HG02763 (cell line): ENCODE results near the gene CNR2.
"Not testable (repeated sequence)": the region's sequence is repeated elsewhere in the genome, so short reads cannot be mapped to it uniquely, and the experiment has no call there.

Source experiments
- ATAC-seq: cut with Tn5 transposase; IDR thresholded peaks from one replicate; pipeline ENCODE4 v1.9.1; 2021; ENCODE audit warnings: mild to moderate bottlenecking, moderate library complexity; ENCODE audit not compliant: unreplicated experiment

The CNR2 gene

GRCh38 chr1:23913212-23913880 is at the start of gene CNR2:
CNR2 (minus strand) TSS chr1:23913362; CDS start chr1:23875617, 37,745 bp downstream.
- no peak for ATAC-seq

- ATAC-seq = no peak
Observed at GRCh38 chr1:23960291-23961020, 47.3 kb upstream of the CNR2 start.

DNA sequence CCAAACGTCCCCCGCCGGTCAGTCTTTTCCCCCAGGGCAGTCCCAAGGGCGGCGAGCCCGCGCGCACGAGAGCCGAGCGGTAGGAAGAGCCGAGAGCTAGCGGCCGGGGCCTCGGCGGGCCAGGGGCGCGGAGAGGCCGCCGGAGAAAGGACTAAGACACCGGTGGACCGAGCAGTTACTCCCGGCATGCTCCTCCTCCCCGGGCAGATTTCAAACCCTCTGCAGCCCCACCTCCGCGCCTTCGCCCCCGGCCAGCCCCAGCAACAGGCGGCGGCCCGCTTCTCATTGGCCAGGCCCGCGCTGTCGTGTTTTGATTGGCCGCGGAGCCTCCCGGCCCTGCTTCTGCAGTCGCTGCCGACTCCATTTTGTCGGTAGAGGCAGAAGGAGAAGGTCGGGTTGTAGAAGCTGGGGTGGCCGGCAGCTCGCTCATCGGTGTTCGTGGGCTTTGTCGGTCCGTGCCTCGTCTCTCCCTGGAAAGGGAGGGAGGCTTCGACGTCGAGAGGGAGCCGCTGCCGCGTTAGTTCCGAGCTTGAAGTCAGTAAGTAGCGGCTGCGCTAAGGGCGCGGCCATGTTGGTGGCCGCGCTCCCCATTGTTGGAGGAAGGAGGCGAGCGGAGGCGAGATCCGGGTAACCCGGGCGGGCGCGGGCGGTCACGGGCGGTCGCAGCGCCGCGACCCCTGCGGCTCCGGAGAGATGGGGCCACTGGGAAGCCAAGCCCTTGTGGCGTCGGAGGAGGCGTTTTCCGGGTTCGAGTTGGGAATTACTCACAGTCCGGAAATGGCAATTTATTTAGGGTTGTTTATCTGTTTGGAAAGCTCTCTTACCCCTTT is 46.5 kb upstream of the CNR2 start, which contains the start of gene PNRC2:
Gene PNRC2, plus strand, starts transcription at position 368 of the 830 bp plus-strand sequence. CDS start 1,630 bp downstream, outside the sequence.
- ATAC-seq = peak; percentile 78

- peak; percentile 46 for ATAC-seq
Observed at GRCh38 chr1:23958810-23959460, 45.8 kb upstream of the CNR2 start.

DNA sequence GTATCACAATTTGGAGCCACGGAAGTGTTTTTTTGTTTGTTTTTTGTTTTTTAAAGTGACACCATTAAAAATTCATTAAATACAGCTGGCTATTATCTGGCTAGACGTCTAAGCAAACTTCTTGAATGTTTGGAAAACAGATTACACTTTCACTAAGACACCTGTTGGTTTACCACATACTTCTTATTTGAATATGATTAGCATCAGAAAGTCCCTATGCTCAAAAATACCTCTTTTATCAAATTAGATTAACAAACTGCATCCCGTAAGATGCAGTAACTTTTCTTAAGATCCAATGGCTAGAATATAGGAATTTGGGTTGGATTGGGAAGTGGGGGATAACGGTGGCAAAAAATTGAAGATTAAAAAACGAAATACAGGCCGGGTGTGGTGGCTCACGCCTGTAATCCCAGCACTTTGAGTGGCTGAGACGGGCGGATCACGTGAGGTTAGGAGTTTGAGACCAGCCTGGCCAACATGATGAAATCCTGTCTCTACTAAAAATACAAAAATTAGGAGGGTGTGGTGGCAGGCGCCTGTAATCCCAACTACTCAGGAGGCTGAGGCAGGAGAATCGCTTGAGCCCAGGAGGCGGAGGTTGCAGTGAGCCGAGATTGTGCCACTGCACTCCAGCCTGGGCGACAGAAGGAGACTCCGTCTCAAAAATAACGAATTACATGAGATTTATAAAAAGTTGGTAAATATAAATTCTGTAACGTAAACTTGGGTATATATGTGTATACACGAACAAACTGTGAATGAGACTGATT is 45.1 kb upstream of the CNR2 start:
- not testable (repeated sequence) for ATAC-seq

DNA sequence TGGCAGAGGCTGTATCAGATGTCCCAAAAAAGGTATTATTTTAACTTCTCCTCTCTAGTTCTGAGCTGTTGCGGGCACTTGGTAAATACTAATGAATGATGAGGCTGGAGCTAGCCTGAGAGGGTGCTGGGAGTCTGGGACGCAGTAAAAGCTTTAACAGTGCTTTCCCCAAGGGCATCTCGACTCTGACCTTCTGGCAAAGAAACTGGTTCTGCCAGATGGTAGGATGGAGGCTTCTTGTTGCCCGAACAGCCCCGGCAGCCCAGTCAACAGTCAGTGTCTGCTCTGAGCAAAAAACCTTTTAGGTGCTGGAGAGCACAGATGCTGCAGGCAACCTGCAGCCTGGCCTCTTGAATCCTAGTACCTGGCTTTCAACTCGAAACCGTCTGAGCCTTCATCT is 43.9 kb upstream of the CNR2 start:
- no peak for ATAC-seq

- ATAC-seq = no peak
Observed at GRCh38 chr1:23953020-23953419, 39.9 kb upstream of the CNR2 start.

- no peak for ATAC-seq
Observed at GRCh38 chr1:23947366-23947765, 34.2 kb upstream of the CNR2 start.

DNA sequence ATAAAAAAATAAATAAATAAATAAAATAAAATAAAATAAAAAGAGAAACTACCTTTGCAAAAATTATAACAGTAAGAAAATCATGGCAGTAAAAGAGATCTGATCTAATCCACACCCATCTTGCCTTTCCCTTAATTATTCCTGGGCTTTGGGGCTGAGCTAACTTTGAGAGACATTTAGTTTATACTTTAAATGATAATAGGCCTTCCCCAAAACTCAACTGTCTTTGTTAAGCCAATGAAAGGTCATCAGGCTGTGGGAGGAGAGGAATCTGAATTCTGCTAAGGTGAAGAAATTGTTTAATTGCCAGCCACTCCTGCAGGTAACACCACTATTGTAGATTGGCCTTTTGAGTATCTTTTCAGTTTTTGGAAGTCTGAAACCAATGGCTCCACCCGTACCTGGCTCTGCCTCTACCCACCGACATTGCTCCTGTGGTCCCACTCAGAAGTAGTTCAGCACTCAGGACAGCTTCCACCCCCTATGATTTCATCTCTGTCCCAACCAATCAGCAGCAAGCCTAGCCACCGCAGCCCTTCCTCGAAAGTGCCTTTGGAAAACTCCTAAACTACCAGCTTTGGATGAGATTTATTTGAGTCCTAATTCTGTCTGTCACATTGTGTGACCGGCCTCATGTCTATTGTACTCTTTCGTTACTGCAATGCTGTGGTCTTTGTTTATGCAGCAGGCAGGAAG is 23.5 kb upstream of the CNR2 start:
- no peak for ATAC-seq

DNA sequence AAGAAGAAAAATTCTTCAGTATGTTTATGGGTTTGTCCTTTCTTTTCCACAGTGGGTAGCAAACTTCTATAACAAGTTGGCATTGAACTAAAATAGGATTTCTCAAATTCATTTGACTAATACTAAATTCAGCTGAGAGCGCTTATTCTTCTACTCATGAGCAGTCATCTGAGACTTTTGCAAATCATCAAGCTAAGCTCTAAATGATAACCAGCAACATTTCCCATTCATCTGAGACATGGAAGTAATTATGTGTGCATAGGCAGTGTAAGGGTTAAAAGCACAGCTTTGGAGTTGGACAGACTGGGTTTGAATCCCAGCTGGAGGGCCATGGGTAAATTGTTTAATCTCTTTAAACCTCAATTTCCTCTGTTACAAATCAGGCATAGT is 18.3 kb upstream of the CNR2 start:
- no peak for ATAC-seq

DNA sequence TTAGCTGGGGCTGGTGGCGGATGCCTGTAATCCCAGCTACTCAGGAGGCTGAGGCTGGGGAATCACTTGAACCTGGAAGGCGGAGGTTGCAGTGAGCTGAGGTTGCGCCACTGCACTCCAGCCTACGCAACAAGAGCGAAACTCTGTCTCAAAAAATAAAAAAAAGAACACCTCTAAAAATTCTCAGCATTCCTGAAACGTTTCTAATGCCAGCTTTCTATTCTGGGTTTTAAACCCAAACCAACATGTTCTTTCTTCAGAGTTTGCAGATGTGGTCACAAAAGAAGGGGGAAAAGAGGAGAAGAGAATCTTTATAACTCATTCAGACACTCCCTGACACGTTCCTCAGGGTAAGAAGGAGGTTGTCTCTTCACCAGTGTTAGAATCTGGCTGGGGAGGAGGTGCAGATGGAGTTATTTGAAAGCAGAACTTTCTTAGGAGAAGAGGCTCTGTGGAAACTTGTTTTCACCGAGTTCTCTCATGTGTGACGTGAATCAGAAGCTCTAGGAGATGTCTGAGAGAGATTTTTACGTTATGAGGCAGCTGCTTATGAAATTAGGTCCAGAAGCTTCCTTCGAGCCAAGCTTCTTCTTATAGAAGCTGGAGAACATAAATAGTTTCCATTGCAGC is 17.8 kb upstream of the CNR2 start:
- no peak for ATAC-seq

DNA sequence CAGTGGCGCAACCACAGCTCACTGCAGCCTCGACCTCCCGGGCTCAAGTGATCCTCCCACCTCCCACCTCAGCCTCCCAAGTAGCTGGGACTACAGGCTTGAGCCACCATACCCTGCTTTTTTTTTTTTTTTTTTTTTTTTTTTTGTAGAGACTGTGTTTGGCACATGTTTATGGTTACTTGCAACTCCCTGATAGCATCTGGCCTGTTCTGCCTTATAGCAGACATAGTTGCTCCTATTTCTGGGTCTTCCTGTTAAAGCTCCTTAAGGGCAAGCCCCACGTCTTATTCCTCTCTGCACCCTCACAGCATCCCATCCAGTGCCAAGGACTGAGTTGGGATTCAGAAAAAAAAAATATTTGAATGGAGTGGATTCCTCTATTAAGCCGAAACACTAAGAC is 17.1 kb upstream of the CNR2 start:
- ATAC-seq = no peak

DNA sequence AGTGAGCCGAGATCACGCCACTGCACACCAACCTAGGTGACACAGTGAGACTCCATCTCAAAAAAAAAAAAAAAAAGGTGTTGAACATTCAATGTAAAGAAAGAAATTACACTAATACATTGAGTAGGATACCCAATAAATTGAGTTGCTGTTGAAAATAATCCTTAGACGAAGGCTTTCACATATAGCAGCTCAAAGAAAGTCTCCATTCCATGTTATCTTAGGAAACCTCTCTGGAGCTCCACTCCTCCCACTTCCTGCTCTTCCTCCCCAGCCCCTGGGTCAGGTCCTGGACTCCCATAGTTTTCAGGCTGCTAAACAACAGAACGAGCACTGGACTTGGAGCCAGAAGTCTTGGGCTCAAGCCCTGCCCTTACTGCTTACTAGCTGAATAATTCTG is 15.6 kb upstream of the CNR2 start:
- no peak for ATAC-seq

GRCh38 chr1:23927097-23927496 is 13.9 kb upstream of the CNR2 start:
- no peak for ATAC-seq

DNA sequence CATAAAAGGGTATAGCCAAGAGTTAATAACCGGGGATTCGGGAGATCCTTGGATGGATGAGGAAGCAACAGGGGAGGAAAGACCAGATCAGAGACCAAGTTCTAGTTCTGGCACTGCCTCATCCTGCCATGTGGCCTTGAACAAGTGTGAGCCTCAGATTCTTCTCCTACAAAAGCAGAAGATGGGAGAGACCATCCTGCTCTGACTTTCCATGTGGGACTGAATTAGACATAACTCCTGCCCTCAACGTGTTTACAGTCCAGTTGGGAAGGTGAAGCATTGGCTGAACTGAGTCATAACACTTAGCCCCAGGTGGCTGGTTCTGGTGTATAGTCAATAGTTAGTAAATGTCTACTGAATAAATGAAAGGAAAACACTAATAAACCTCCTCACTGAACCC is 12.1 kb upstream of the CNR2 start:
- no peak for ATAC-seq

DNA sequence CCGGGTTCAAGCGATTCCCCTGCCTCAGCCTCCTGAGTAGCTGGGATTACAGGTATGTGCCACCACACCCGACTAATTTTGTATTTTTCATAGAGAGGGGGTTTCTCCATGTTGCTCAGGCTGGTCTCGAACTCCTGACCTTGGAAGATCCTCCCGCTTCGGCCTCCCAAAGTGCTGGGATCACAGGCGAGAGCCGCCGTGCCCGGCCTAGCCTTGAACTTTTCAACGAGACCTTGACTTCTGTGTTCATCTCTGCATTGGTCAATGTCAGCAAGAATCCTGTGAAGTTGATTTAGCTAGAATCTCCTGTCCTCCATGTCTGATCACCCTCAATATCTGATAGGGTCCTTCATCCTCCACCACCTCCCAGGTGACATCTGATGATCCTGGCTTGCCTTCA is 11.4 kb upstream of the CNR2 start:
- no peak for ATAC-seq

DNA sequence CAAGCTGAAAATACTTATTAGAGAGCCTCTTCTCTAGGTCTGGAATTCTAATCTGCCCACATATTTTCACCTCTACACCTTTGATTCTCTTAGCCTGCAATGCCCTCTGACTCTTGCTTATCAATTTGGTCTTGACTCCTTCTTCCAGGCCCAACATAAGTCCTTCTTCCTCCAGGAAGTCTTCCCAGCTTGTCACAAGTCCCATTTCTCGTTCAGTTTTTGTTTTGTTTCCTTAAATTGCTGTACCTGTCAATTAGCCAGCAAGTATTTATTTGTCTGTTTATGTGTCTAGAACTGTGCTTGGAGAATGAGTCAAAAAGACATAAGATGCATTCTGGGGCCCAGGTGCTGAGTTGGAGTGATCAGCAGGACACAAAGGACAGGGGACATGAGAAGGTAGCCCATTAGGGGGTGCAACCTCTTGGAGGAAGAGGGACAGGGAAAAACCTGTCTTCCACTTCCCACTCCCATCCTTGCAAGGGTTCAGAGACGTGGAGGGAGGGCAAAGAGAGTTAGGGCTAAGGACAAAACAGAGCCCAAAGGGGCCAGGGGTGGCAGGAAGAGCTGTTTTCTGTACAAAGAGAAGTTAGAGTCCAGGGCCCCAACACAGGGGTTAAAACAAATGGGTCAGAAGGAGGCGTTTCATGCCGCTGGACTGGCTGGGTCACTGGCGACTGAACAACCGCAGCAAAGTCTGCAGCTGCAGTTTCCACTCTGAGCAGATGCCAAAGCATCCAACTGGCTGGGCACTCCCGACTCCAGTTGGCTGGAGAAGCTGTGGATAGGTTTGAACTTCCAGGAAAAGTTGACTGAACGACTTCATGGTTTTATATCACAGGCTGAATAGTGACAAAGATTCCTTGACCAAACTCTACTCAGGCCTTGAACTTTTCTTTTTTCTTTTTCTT is 10.7 kb upstream of the CNR2 start:
- ATAC-seq = no peak

- no peak for ATAC-seq
Observed at GRCh38 chr1:23922321-23922943, 9.3 kb upstream of the CNR2 start.
